Mucosa of descending colon (tissue), 3 donors: ENCODE data around the gene ANAPC1. TPM values are rescaled to one million over a fixed set of nuclear protein-coding genes. Genes with fewer than 3 reads are reported as not detected.

Experiments
- ATAC-seq: fragments of 200-7000 bp; cut with Tn5 transposase; one replicate; pipeline ENCODE4 v1.9.1; 2020; ENCODE audit warnings: mild to moderate bottlenecking, moderate library complexity
- DNase-seq, 3 donors: peaks; one replicate each; pipeline ENCODE4 v3.0.0-alpha.2; 2020
- H3K36me3 ChIP-seq: fragments of 200-600 bp; one replicate; pipeline ENCODE4 v1.8.0; 2021; ENCODE audit warnings: low read depth, mild to moderate bottlenecking
- H3K4me1 ChIP-seq: fragments of 200-600 bp; one replicate; pipeline ENCODE4 v1.8.0; 2021; ENCODE audit warnings: low read depth, mild to moderate bottlenecking
- H3K4me3 ChIP-seq: fragments of 200-600 bp; one replicate; pipeline ENCODE4 v1.8.0; 2021; ENCODE audit warnings: mild to moderate bottlenecking
- H3K9me3 ChIP-seq: fragments of 200-600 bp; one replicate; pipeline ENCODE4 v1.8.0; 2021; ENCODE audit warnings: mild to moderate bottlenecking
- intact Hi-C, 2 donors: fragments of 100-400 bp; cut with DNase I in 1 of 2; cut with micrococcal nuclease in 1 of 2; formaldehyde crosslinking; loops; one replicate each; pipeline versions ENCODE4 v1.11.0 to v1.11.1; 2022; cut with DNase I, micrococcal nuclease
- total RNA-seq, 3 donors: library from RNA; stranded (reverse); fragmentation: NEBNext Ultra II Directional in 2 of 3; extraction: Animal tissue kit (Norgen Biotek cat#: 25700) in 2 of 3; gene quantifications; one replicate each; pipeline versions ENCODE4 v1.2.1 to v1.2.4, GENCODE V29; 2021 to 2023
- TF ChIP-seq, protein P1 (sequence below): fragments of 200-600 bp; IDR thresholded peaks from one replicate; pipeline ENCODE4 v1.8.0; 2022; ENCODE audit warnings: antibody characterized with exemption, mild to moderate bottlenecking
- donor health status: DM: no; HTN: no; CAD: no; lungs with moderate emphysema.
- donor health status: DM: no; HTN: no; CAD: no.
- donor health status: DM: no; HTN: yes; CAD: no.

The ANAPC1 gene
- total RNA-seq, 3 donors from 2014 or later = 29.4 to 40.9 (median 34.6) TPM

DNA sequence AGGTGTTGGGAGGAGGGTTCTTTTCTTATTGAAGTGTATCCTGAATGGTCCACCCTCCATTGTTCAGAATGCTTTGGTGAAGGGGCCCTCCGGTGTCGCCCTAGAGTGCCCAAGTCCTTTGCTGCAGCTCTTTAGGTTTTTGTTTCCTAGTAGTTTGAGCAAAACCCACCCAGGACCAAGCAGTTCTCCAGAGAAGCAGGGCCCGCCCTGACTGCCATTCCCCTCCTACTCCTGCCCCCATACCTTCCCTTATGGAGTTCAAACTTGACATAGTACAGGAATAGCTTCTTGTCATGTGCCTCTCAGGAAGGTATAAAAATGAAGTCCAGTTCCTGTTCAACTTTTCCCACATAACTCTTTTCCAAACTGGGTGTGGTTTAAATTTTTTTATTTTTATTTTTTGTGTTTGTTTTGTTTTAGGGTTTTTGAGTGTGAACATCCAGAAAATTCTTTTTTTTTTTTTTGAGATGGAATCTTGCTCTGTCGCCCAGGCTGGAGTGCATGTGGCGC, 20.0 kb upstream of the ANAPC1 start:
- Histone ChIP-seq H3K4me3 (no peak overlapping the region), H3K36me3 (no peaks in the 10 kb centered on the region), H3K9me3 (no peaks in the 10 kb centered on the region), H3K4me1 (peaks cover 12% of the 10 kb centered on the region)
- no peak for ATAC-seq
- DNase-seq = no peak
- intact Hi-C loops = no loop called here
- TF ChIP-seq, protein P1, sequence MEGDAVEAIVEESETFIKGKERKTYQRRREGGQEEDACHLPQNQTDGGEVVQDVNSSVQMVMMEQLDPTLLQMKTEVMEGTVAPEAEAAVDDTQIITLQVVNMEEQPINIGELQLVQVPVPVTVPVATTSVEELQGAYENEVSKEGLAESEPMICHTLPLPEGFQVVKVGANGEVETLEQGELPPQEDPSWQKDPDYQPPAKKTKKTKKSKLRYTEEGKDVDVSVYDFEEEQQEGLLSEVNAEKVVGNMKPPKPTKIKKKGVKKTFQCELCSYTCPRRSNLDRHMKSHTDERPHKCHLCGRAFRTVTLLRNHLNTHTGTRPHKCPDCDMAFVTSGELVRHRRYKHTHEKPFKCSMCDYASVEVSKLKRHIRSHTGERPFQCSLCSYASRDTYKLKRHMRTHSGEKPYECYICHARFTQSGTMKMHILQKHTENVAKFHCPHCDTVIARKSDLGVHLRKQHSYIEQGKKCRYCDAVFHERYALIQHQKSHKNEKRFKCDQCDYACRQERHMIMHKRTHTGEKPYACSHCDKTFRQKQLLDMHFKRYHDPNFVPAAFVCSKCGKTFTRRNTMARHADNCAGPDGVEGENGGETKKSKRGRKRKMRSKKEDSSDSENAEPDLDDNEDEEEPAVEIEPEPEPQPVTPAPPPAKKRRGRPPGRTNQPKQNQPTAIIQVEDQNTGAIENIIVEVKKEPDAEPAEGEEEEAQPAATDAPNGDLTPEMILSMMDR = no peak

GRCh38 chr2:111903516-111903915, 19.5 kb upstream of the ANAPC1 start:
- no peak for ATAC-seq
- DNase-seq = no peak
- H3K4me1 ChIP-seq = peaks cover 12% of the 10 kb centered on the region
- H3K9me3 ChIP-seq = no peaks in the 10 kb centered on the region
- no peak overlapping the region for H3K4me3 ChIP-seq
- intact Hi-C loops = no loop called here
- H3K36me3 ChIP-seq = no peaks in the 10 kb centered on the region
- TF ChIP-seq, protein P1 = no peak

- DNase-seq (peak in 1 of 3 donors; percentile 52), ATAC-seq (no peak)
- Histone ChIP-seq H3K36me3 (no peaks in the 10 kb centered on the region), H3K9me3 (no peaks in the 10 kb centered on the region), H3K4me3 (no peak overlapping the region), H3K4me1 (peaks cover 9% of the 10 kb centered on the region)
- TF ChIP-seq, protein P1 = peak; percentile 16
- intact Hi-C loops = no loop called here
Observed at GRCh38 chr2:111900859-111901258, 16.9 kb upstream of the ANAPC1 start.

DNA sequence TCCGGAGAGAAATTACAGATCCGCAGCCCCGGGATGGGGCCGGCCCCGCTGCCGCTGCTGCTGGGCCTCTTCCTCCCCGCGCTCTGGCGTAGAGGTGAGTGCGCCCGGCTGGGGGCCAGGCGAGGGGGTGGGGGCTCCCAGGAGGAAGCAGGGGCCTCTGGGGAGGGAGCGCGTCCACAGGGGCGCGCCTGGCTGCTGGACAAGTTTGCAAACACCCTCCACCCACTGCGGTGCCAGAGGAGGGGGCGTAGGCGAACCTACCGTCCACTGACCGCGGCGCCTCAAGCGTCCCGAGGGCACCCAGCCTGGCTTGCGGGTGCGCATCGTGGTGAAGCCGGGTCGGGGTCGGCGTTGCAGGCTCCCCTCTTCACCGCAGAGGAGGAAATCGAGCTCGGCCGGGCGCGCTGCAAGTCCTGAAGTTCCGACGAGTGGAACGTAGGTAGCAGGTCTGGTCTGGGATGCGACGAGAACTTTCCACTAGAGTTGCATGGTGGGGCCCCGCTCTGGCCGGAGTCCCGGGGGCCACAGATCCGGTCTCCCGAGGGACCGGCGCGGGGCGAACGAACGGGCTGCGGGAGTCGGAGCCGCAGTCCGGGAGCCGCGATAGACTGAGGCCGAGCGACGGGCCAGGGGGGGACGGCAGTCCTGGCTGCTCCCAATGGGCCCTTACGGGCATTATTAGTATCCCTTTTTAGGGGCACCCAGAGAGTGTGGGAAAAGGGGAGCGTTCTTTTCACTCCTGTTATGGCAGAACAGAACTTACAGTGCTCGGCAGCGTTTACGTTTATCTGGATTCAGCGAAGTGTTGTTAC, 14.9 kb upstream of the ANAPC1 start:
- H3K9me3 ChIP-seq = no peaks in the 10 kb centered on the region
- ATAC-seq (peak; percentile 24), DNase-seq (peak in 1 of 3 donors; percentile 32)
- H3K36me3 ChIP-seq = no peaks in the 10 kb centered on the region
- intact Hi-C loops = loop anchor here (5.0 kb wide), 1 partner anchor 148 kb away; no protein-coding TSS in a partner anchor
- H3K4me3 ChIP-seq = peak overlapping the region; percentile 60
- TF ChIP-seq, protein P1 = no peak
- peaks cover 7% of the 10 kb centered on the region for H3K4me1 ChIP-seq

DNA sequence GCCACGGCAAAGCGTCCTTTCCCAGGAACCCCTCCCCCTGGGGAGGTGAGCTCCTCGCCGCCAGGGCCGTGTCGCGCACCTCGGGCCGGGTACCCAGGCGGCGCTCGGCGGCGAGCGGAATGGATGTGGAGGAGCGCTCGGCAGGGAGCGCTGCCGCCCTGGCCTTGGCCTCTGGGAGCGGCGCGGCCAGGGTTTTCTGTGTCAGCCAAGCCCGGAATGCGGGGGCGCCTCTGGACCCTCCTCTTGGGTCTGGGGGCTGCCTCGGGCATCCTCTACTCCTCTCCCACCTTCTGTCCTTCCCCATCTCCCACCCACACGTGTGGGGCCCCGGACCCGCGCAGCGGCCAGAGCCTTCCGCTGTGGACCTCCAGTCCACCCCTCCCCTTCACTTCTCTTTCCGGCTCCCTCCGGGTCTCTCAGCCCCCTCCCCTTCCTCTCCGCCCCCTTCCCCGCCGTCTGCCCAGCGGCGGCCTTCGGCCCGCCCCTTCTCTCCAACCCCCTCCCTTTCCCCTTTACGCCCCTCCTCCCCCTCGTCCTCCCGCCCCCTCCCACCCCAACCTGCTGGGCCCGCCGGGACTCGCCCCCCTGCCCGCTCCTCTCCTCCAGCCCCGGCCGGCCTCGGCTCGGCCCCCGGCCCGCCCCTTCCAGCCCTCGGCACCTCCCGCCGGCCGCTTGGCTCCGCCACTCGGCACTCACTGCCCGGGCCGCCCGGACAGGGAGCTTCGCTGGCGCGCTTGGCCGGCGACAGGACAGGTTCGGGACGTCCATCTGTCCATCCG, 14.1 kb upstream of the ANAPC1 start, which contains the start of gene MERTK:
Gene MERTK, plus strand, starts transcription at position 684 of the 779 bp plus-strand sequence. CDS start 129 bp downstream, outside the sequence.
- Histone ChIP-seq H3K4me3 (peak within 1 kb of the TSS; percentile 60), H3K9me3 (no peaks in the 10 kb centered on the region), H3K36me3 (no peaks in the 10 kb centered on the region), H3K4me1 (peaks cover 6% of the 10 kb centered on the region)
- intact Hi-C loops = loop anchor here (5.0 kb wide), 1 partner anchor 149 kb away; no protein-coding TSS in a partner anchor
- DNase-seq (peak; percentile 75 to 86 (median 83)), ATAC-seq (peak; percentile 89)
- TF ChIP-seq, protein P1 = no peak
